ENCODE measurements around the gene DAW1.

DNA sequence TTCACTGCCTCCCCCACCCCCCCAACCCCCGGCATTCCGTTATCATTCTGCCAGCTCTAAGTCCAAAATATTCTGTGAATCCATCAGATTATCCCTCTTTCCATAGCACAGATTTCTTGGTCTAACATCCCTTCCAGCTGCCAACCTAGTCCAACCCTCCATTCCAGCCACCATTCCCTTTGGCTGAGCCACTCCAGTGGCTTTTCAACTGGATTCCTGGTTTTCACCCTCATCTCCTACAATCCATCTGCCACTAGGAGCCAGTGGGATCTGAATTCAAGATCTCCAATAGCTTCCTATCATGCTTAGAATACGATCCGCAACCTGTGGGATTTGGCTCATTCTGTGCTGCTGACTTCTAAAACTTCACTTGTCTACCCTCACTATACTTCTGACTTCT lies 1.2 kb downstream of the DAW1 start:
- TF ChIP-seq POLR2A (IDR thresholded peaks at IDR 0.05; ENCODE audit: low read depth, low read length), result no peak
- TF ChIP-seq, protein P1, sequence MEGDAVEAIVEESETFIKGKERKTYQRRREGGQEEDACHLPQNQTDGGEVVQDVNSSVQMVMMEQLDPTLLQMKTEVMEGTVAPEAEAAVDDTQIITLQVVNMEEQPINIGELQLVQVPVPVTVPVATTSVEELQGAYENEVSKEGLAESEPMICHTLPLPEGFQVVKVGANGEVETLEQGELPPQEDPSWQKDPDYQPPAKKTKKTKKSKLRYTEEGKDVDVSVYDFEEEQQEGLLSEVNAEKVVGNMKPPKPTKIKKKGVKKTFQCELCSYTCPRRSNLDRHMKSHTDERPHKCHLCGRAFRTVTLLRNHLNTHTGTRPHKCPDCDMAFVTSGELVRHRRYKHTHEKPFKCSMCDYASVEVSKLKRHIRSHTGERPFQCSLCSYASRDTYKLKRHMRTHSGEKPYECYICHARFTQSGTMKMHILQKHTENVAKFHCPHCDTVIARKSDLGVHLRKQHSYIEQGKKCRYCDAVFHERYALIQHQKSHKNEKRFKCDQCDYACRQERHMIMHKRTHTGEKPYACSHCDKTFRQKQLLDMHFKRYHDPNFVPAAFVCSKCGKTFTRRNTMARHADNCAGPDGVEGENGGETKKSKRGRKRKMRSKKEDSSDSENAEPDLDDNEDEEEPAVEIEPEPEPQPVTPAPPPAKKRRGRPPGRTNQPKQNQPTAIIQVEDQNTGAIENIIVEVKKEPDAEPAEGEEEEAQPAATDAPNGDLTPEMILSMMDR (conservative IDR thresholded peaks at IDR 0.05; ENCODE audit: low read depth, low read length), result no peak
- no peak for TF ChIP-seq CHD1 (IDR thresholded peaks at IDR 0.05; ENCODE audit: low read depth, low read length)
- TF ChIP-seq RCOR1 (IDR thresholded peaks at IDR 0.05; ENCODE audit: insufficient replicate concordance, low read length), result no peak
- no peak for TF ChIP-seq CEBPB (IDR thresholded peaks at IDR 0.05; ENCODE audit: low read depth, low read length)
- TF ChIP-seq RFX5 (IDR thresholded peaks at IDR 0.05; ENCODE audit: low read depth, low read length), result no peak
- no peak for TF ChIP-seq RAD21 (IDR thresholded peaks at IDR 0.05; ENCODE audit: low read length)
- no peak for TF ChIP-seq NFE2L2 (IDR thresholded peaks at IDR 0.05; ENCODE audit: low read depth, low read length)
- no peak for TF ChIP-seq FOS (IDR thresholded peaks at IDR 0.05; ENCODE audit: low read depth, low read length)
- TF ChIP-seq BHLHE40 (IDR thresholded peaks at IDR 0.05; ENCODE audit: low read depth, low read length), result no peak
- TF ChIP-seq, protein P2, sequence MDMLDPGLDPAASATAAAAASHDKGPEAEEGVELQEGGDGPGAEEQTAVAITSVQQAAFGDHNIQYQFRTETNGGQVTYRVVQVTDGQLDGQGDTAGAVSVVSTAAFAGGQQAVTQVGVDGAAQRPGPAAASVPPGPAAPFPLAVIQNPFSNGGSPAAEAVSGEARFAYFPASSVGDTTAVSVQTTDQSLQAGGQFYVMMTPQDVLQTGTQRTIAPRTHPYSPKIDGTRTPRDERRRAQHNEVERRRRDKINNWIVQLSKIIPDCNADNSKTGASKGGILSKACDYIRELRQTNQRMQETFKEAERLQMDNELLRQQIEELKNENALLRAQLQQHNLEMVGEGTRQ (IDR thresholded peaks at IDR 0.05; ENCODE audit: low read depth, low read length), result no peak
- no peak for TF ChIP-seq MAFK (IDR thresholded peaks at IDR 0.05; ENCODE audit: low read depth, low read length)
- TF ChIP-seq, protein P3, sequence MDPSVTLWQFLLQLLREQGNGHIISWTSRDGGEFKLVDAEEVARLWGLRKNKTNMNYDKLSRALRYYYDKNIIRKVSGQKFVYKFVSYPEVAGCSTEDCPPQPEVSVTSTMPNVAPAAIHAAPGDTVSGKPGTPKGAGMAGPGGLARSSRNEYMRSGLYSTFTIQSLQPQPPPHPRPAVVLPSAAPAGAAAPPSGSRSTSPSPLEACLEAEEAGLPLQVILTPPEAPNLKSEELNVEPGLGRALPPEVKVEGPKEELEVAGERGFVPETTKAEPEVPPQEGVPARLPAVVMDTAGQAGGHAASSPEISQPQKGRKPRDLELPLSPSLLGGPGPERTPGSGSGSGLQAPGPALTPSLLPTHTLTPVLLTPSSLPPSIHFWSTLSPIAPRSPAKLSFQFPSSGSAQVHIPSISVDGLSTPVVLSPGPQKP (IDR thresholded peaks at IDR 0.05; ENCODE audit: borderline replicate concordance, low read depth, low read length), result no peak

All from IMR-90 (cell line).